ENCODE data around the gene IDUA.

GRCh38 chr4:992297-993110 is 5.7 kb downstream of the IDUA start:
- no peak for TF ChIP-seq GATA2 (IDR thresholded peaks at IDR 0.05; ENCODE audit: low read depth, low read length)
- TF ChIP-seq GATA3 (IDR thresholded peaks at IDR 0.05; ENCODE audit: low read depth, low read length), result no peak

Measured in SH-SY5Y (cell line).